ENCODE results near the gene C2CD3.
"Not testable (repeated sequence)": the region's sequence is repeated elsewhere in the genome, so short reads cannot be mapped to it uniquely, and the experiment has no call there.

Gene C2CD3

GRCh38 chr11:74112877-74113276, 57.9 kb downstream of the C2CD3 start:
- DNase-seq (ENCODE audit: low read depth in 3 of 3) = no peak

DNA sequence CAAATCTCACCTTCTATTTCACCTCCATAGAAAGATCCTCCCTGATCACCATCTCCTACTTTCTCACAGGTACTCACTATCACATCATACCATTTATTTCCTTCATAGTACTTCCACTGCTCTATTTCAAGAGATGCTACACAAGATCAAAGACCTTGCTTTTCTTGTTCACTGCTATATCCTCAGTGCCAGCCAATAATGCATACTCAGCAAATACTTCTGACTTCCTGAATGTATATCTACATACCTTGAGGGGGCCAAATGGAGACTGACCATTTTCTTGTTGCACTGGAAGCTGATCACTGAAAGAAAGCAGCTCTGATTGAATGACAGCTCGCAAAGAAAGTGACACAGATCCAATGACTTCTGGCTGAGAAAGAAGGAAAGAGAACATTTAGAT, 64.7 kb downstream of the C2CD3 start:
- no peak for DNase-seq (ENCODE audit: low read depth in 3 of 3)

GRCh38 chr11:74102321-74102720, 68.5 kb downstream of the C2CD3 start:
- DNase-seq (ENCODE audit: low read depth in 3 of 3) = no peak

DNA sequence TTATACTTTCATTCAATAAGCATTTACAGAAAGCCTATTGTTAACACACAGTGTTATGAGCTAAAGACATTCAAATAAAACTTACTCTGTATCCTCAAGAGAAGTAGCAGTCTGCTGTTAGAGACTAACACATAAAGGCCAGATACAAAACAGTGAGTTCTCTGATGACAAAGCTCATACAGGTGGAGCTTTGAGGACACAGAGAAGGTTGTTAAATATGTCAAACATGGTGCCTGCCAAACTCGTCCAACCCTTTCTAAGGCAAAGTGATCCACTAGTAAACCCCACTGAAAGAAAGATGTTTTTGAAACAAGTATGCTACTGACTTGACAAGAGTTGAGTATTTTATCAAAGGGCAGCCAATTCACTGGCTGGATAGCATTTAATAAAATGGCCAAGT, 70.1 kb downstream of the C2CD3 start:
- DNase-seq (ENCODE audit: low read depth in 3 of 3) = no peak

GRCh38 chr11:74100231-74100630, 70.6 kb downstream of the C2CD3 start:
- DNase-seq (ENCODE audit: low read depth in 3 of 3) = no peak

DNA sequence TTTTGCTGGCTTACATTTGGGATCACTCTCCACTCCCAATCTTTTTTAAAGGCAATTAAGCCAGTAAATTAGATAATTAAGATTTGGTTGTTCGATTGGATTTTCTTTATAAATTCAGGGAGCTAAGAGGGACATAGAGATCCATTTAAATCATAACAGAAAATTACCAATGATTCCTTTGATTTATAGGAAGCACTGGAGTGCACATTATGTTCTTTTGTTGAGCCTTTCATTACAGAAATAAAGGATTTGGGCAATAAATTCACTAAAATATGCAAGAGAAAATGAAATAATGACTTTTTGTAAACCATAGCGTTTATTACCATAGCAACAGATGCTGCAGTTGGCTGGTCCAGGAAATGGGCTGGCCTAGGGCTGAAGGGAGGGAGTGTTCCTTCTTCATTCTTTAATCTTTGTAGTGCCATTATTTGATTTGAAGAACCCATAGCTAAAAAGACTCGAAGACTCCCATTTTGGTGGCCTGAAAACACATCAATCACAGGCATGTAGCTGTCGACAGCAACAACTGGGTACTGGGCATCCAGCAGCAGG, 73.0 kb downstream of the C2CD3 start:
- no peak for DNase-seq (ENCODE audit: low read depth in 3 of 3)

- DNase-seq (ENCODE audit: low read depth in 3 of 3) = no peak
Observed at GRCh38 chr11:74094393-74094792, 76.4 kb downstream of the C2CD3 start.

- no peak for DNase-seq (ENCODE audit: low read depth in 3 of 3)
Observed at GRCh38 chr11:74092425-74092824, 78.4 kb downstream of the C2CD3 start.

DNA sequence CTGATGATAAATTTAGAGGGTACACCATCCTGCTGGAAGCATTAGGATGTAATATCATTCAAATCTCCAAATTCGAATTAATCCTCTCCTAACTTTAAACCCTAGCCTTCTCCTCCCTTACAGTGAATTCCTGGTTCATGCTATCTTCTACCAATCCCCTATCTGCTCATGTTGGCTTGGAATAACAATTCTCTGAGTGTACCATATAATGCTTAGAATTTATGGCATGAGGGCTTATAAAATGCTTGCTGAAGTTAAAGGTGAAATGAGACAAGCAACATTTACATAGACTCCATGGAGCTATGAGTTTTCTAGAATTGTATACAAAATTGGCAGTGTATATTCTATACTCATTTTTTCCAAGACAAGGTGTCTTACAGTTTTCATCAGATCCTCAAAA, 79.3 kb downstream of the C2CD3 start:
- no peak for DNase-seq (ENCODE audit: low read depth in 3 of 3)

DNA sequence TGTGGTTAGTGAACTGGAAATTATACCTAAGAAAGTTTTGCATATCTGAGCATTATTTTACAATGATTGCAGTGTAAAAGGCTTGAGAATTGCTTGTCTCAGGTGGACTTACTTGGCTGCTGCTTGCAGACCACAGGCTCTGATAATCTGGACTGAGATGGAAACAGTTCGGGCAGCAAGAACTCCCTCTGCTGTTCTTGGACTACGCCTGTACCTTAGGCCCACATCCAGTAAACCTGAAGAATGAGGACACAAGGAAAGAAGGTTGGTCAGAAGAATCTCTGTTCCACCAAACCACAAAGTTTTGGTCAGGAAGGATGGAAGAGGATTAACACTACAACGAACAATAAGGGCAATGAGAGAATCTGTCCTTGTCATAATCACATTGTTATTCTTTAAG, 80.1 kb downstream of the C2CD3 start:
- DNase-seq (ENCODE audit: low read depth in 3 of 3) = no peak

GRCh38 chr11:74086242-74086884, 84.4 kb downstream of the C2CD3 start:
- no peak for DNase-seq (ENCODE audit: low read depth in 3 of 3)

DNA sequence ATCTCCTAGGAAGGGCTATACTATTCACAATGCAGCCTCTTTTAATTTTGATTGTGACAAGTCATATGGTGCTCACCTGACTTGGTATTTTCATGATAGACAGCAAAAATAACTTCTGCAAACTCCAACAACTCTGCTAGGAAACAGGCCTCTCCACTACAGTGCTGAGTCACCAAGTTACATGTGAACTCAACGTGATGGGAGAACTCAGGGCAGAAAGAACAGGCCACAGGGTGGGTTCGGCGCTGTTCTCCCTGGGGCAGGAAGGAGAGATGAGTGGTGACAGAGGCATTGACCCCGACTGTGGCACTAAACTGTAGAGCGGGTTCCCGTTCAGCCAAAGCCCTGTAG, 85.3 kb downstream of the C2CD3 start:
- no peak for DNase-seq (ENCODE audit: low read depth in 3 of 3)

DNA sequence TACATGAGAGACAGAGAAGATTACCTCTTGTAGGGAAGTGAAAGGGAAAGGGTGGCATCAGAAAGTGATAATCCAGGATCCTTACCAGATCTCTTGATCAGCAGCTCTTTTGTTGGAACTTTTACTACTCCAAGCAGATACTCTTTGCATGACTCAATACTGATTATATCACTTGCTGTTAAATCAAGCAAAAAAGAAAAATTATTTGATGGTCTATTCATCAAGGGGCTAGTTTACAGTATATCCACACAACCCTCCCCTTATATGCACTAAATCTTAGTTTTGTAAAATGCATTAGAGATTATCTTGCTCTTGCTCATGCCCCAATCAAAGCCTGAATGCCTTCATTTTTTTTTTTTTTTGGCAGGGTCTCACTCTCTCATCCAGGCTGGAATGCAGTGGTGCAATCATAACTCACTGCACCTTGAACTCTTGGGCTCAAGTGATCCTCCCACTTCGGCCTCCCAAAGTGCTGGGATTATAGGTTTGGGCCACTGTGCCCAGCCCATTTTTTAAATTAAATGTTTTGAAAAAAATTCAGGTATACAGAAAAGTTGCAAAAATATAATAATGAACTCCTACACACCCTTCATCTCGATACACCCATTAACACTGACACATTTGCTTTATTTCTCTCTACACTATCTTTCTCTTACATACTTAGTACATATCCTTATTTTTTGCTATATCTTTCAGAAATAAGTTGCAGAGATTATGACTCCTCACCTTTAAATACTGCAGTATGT, 85.8 kb downstream of the C2CD3 start:
- DNase-seq (ENCODE audit: low read depth in 3 of 3) = no peak

- DNase-seq (ENCODE audit: low read depth in 3 of 3) = not testable (repeated sequence)
Observed at GRCh38 chr11:74083927-74084326, 86.9 kb downstream of the C2CD3 start.

GRCh38 chr11:74081428-74081827, 89.4 kb downstream of the C2CD3 start:
- DNase-seq (ENCODE audit: low read depth in 3 of 3) = no peak

GRCh38 chr11:74077193-74077592, 93.6 kb downstream of the C2CD3 start:
- DNase-seq (ENCODE audit: low read depth in 3 of 3) = no peak

DNA sequence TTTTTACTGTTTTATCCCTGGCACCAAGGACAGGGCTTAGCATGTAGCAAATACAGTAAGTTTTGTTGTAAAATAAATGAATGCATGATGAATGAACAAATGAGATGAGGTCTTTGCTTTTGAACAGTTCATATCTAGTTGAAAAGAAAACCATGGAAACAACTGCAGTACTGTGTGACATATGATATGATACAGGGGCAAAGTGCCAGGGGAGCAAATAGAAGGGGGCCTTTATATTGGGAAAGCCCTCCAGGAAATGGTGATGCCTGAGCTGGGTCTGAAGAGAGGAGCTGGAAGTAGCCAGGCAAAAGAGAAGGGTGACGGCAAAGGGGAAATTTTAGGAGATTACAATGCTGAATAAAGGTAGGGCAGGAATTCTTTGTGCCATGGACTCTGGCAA, 98.1 kb downstream of the C2CD3 start:
- DNase-seq (ENCODE audit: low read depth in 3 of 3) = no peak

DNA sequence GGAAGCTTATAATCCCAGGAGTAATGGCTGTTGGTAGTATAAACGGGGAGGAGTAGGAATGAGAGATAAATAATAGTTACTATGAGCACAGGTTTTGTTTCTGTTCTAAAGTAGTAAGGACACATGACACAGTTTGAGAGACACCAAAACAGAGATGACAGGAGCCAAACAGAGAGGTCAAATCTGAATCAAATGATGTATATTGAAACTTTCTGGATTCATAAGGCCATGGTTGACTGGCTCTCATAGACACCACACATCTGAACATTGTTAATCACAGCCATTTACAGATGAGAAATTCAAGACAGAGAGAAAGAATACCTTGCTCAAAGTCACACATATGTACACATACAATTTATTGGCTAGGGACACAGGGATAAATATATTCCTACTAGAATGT, 98.5 kb downstream of the C2CD3 start:
- DNase-seq (ENCODE audit: low read depth in 3 of 3) = no peak

- no peak for DNase-seq (ENCODE audit: low read depth in 3 of 3)
Observed at GRCh38 chr11:74070723-74071492, 99.9 kb downstream of the C2CD3 start.

GRCh38 chr11:74069146-74070046, 101.4 kb downstream of the C2CD3 start:
- no peak for DNase-seq (ENCODE audit: low read depth in 3 of 3)

GRCh38 chr11:74066663-74067062, 104.1 kb downstream of the C2CD3 start:
- DNase-seq (ENCODE audit: low read depth in 3 of 3) = not testable (repeated sequence)

- not testable (repeated sequence) for DNase-seq (ENCODE audit: low read depth in 3 of 3)
Observed at GRCh38 chr11:74065534-74065933, 105.3 kb downstream of the C2CD3 start.
